Endothelial cell of umbilical vein (primary cell): ENCODE results near the gene CYP46A1. TPM values are rescaled to one million over a fixed set of nuclear protein-coding genes. Genes with fewer than 3 reads are reported as not detected.

ENCODE experiments used
- BruUV-seq: library from RNA; stranded (reverse); fragments of 400-500 nt; replicated peaks from 2 replicates; lab custom pipeline; 2021; lab: Mats Ljungman, UMichigan
- CTCF ChIA-PET: fragments of 300-600, 350-600 bp; sonication (Branson Sonifier 250); formaldehyde crosslinking; loops from one replicate; lab custom pipeline; 2021; ENCODE audit warnings: antibody characterized with exemption, inconsistent platforms; lab: Charles Lee
- POLR2A ChIA-PET: fragments of 300-600, 350-600 bp; sonication (Branson Sonifier 250); formaldehyde crosslinking; loops from one replicate; lab custom pipeline; 2021; ENCODE audit warnings: antibody characterized with exemption, inconsistent platforms; lab: Charles Lee
- DNase-seq: peaks from one replicate; pipeline ENCODE4 v3.0.0-alpha.2; 2011; ENCODE audit warnings: low read depth, low spot score
- FAIRE-seq: peaks from 2 replicates; lab custom pipeline; 2011; peaks lifted over from hg19 to GRCh38; lab: Jason Lieb, UNC
- H2AFZ ChIP-seq: 2 replicates; pipeline ENCODE4 v1.6.0; 2012; ENCODE audit warnings: low read depth, low read length, control low read depth, inconsistent platforms
- H3K27ac ChIP-seq: 2 replicates; pipeline ENCODE4 v1.5.1; 2011; ENCODE audit warnings: low read depth, mild to moderate bottlenecking, control low read depth, low read length, moderate library complexity; ENCODE audit not compliant: insufficient read depth
- H3K27me3 ChIP-seq, 2 experiments: 2 replicates each; pipeline versions ENCODE4 v1.6.0 to v1.6.1; 2011; ENCODE audit warnings: low read length in 2 of 2, mixed read lengths in 1 of 2; ENCODE audit not compliant: control insufficient read depth in 2 of 2, insufficient read depth in 2 of 2
- H3K36me3 ChIP-seq, 2 experiments: 2 replicates in 1 of 2; 3 replicates in 1 of 2; pipeline ENCODE4 v1.5.1; 2011; ENCODE audit warnings: low read length in 2 of 2, mild to moderate bottlenecking in 1 of 2, moderate library complexity in 1 of 2; ENCODE audit not compliant: control insufficient read depth in 2 of 2, insufficient read depth in 2 of 2; ENCODE audit errors: extremely low read depth in 1 of 2
- H3K4me1 ChIP-seq: 3 replicates; pipeline ENCODE4 v1.5.1; 2011; ENCODE audit warnings: mild to moderate bottlenecking, low read length; ENCODE audit not compliant: control insufficient read depth, insufficient read depth; ENCODE audit errors: extremely low read depth
- H3K4me2 ChIP-seq: 2 replicates; pipeline ENCODE4 v1.6.1; 2011; ENCODE audit warnings: low read length, control low read depth, mixed read lengths; ENCODE audit not compliant: insufficient read depth
- H3K4me3 ChIP-seq, 3 experiments: fragments of 200-600 bp in 1 of 3; sonication (generic), shearing (Covaris generic) in 1 of 3; replicated peaks in 1 of 3; 2 replicates each; pipeline ENCODE4 v1.5.1; 2011 to 2016; ENCODE audit warnings: control low read depth in 3 of 3, low read length in 3 of 3, mild to moderate bottlenecking in 2 of 3, inconsistent platforms in 1 of 3, low read depth in 1 of 3, moderate library complexity in 1 of 3; ENCODE audit not compliant: insufficient read depth in 1 of 3
- H3K79me2 ChIP-seq: 2 replicates; pipeline ENCODE4 v1.6.0; 2012; ENCODE audit warnings: low read length, inconsistent platforms; ENCODE audit not compliant: control insufficient read depth, insufficient read depth
- H3K9ac ChIP-seq: replicated peaks from 2 replicates; pipeline ENCODE3; 2011; ENCODE audit warnings: low read length, control low read depth; ENCODE audit not compliant: insufficient read depth; ENCODE audit errors: extremely low read depth
- H3K9me1 ChIP-seq: replicated peaks from 3 replicates; pipeline ENCODE4 v1.6.0; 2011; ENCODE audit warnings: mild to moderate bottlenecking, low read length; ENCODE audit not compliant: control insufficient read depth, insufficient read depth; ENCODE audit errors: extremely low read depth
- H3K9me3 ChIP-seq: replicated peaks from 2 replicates; pipeline ENCODE4 v1.5.1; 2012; ENCODE audit warnings: low read length, inconsistent platforms; ENCODE audit not compliant: control insufficient read depth, insufficient read depth
- H4K20me1 ChIP-seq: replicated peaks from 2 replicates; pipeline ENCODE3; 2011; ENCODE audit warnings: mild to moderate bottlenecking, low read length; ENCODE audit not compliant: control insufficient read depth, insufficient read depth; ENCODE audit errors: extremely low read depth
- EZH2 ChIP-seq: IDR thresholded peaks from 2 replicates; pipeline ENCODE4 v1.6.1; 2012; ENCODE audit warnings: borderline replicate concordance, low read depth, mild to moderate bottlenecking, moderate library complexity, low read length, inconsistent platforms; ENCODE audit not compliant: severe bottlenecking
- FOS ChIP-seq: IDR thresholded peaks from 2 replicates; pipeline ENCODE4 v1.6.1; 2011; ENCODE audit warnings: mild to moderate bottlenecking, low read length, moderate library complexity, borderline replicate concordance; ENCODE audit not compliant: insufficient read depth
- GATA2 ChIP-seq: IDR thresholded peaks from 2 replicates; pipeline ENCODE4 v1.7.0; 2011; ENCODE audit warnings: low read depth, mild to moderate bottlenecking, moderate library complexity, mixed read lengths, low read length; ENCODE audit not compliant: insufficient read length, insufficient read depth
- JUN ChIP-seq: IDR thresholded peaks from 2 replicates; pipeline ENCODE4 v1.6.1; 2011; ENCODE audit warnings: borderline replicate concordance, low read depth; ENCODE audit not compliant: insufficient read length, insufficient read depth
- MYC ChIP-seq: IDR thresholded peaks from one replicate; pipeline ENCODE4 v1.6.1; 2011; ENCODE audit warnings: mild to moderate bottlenecking, low read depth, low read length
- POLR2A ChIP-seq: IDR thresholded peaks from 2 replicates; pipeline ENCODE4 v1.6.1; 2012; ENCODE audit warnings: low read depth, mild to moderate bottlenecking, control low read depth, low read length
- POLR2AphosphoS5 ChIP-seq: IDR thresholded peaks from 2 replicates; pipeline ENCODE4 v1.6.1; 2012; ENCODE audit warnings: low read depth, mild to moderate bottlenecking, control low read depth, low read length, moderate library complexity; ENCODE audit not compliant: insufficient read depth
- dilution Hi-C: fragments of 300-500 bp; cut with MboI; formaldehyde crosslinking; loops from one replicate; pipeline ENCODE4 v1.15.0; 2019; ENCODE audit warnings: low sequenced_read_pairs; ENCODE audit not compliant: extremely low pct_ligation_motif_present
- intact Hi-C: fragments of 100-400 bp; cut with micrococcal nuclease; formaldehyde crosslinking; loops from one replicate; pipeline ENCODE4 v1.10.0; 2022
- polyA plus RNA-seq, 4 experiments: library from polyadenylated mRNA; depleted of rRNA in 3 of 4; stranded (reverse) in 3 of 4; unstranded in 1 of 4; fragments of >200 nt; gene quantifications; 2 replicates each; pipeline versions ENCODE4 v1.2.1 to v1.2.3, GENCODE V29; 2011 to 2012; ENCODE audit warnings: missing spikeins in 1 of 4
- total RNA-seq: library from RNA; stranded (reverse); gene quantifications from 2 replicates; pipeline ENCODE4 v1.2.3, GENCODE V29; 2021
- TF ChIP-seq, protein P1 (sequence below), 2 donors: IDR thresholded peaks; 1 replicate in 1 of 2; 2 replicates in 1 of 2; pipeline ENCODE4 v1.5.1; 2011; ENCODE audit warnings: low read length in 2 of 2, mild to moderate bottlenecking in 2 of 2, moderate library complexity in 2 of 2, control low read depth in 1 of 2, inconsistent platforms in 1 of 2, low read depth in 1 of 2; ENCODE audit not compliant: insufficient read depth in 1 of 2; ENCODE audit errors: extremely low read depth in 1 of 2
- TF ChIP-seq, protein P2 (sequence below): IDR thresholded peaks from 2 replicates; pipeline ENCODE4 v1.6.1; 2011; ENCODE audit not compliant: insufficient read depth, insufficient read length

Gene CYP46A1
- total and polyA plus RNA-seq, 2 donors (not counting 3 experiments of a cell fraction or from before 2014, with no cell fraction given): 0.03 to 0.24 TPM

DNA sequence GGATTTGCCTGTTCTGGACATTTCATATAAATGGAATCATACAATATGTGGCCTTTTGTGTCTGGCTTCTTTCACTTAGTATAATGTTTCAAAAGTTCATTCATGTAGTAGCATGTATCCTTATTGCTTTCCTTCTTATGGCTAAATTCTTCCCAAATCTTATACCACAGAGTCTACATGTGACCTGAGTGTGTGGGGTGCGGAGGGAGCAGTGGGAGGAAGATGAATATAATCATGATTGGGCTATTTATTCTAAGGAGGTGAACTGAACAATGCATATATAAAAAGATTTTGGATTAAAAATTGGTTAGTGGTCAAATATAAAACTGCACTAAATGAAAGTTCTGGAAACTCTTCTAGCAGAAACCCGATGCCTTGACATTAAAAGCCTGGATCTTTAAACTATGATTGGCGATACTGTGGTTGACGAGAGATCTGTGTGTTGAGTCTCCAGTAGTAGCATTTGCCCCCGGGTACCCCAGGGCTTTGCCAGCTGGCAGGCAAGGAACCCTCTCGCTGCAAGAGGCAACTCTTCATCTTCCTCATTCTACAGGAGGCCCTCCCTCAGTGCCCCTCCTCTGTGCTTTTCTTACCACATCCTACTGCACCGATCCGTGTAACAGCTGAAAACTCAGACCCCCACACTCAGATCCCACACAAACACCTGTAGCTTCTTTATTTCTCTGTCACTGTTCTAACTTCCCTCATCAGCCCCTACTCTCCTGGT, 2.6 kb downstream of the CYP46A1 start:
- Histone ChIP-seq H3K4me1 (peaks cover 8% of the 10 kb centered on the region), H3K27me3 (peaks cover 7 to 22% of the 10 kb centered on the region in 2 experiments), H3K4me3 (no peak overlapping the region), H2AFZ (no peak overlapping the region), H3K79me2 (no peaks in the 10 kb centered on the region), H3K9ac (no peak overlapping the region), H3K9me1 (no peaks in the 10 kb centered on the region), H3K27ac (no peak overlapping the region), H3K36me3 (no peaks in the 10 kb centered on the region), H3K9me3 (no peaks in the 10 kb centered on the region), H3K4me2 (no peak overlapping the region), H4K20me1 (no peaks in the 10 kb centered on the region)
- DNase-seq (no peak), FAIRE-seq (peak; percentile 8)
- BruUV-seq: no TSS peak
- TF ChIP-seq EZH2: no peak
- no peak for TF ChIP-seq MYC
- TF ChIP-seq, protein P1, sequence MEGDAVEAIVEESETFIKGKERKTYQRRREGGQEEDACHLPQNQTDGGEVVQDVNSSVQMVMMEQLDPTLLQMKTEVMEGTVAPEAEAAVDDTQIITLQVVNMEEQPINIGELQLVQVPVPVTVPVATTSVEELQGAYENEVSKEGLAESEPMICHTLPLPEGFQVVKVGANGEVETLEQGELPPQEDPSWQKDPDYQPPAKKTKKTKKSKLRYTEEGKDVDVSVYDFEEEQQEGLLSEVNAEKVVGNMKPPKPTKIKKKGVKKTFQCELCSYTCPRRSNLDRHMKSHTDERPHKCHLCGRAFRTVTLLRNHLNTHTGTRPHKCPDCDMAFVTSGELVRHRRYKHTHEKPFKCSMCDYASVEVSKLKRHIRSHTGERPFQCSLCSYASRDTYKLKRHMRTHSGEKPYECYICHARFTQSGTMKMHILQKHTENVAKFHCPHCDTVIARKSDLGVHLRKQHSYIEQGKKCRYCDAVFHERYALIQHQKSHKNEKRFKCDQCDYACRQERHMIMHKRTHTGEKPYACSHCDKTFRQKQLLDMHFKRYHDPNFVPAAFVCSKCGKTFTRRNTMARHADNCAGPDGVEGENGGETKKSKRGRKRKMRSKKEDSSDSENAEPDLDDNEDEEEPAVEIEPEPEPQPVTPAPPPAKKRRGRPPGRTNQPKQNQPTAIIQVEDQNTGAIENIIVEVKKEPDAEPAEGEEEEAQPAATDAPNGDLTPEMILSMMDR (IDR thresholded peaks at IDR 0.05; ENCODE audit: extremely low read depth in 1 of 2, insufficient read depth in 1 of 2, low read depth in 1 of 2, low read length in 2 of 2): no peak
- TF ChIP-seq POLR2AphosphoS5: no peak
- TF ChIP-seq JUN: no peak
- TF ChIP-seq, protein P2, sequence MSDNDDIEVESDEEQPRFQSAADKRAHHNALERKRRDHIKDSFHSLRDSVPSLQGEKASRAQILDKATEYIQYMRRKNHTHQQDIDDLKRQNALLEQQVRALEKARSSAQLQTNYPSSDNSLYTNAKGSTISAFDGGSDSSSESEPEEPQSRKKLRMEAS: no peak
- no peak for TF ChIP-seq GATA2
- no peak for TF ChIP-seq FOS
- no peak for TF ChIP-seq POLR2A
- ChIA-PET POLR2A (no interaction called here), CTCF (interaction anchor here (0.8 to 0.9 kb wide), 3 partner anchors 10 to 32 kb away, joined by 3 read pairs; no protein-coding TSS in a partner anchor)
- intact Hi-C loops (no loop called here), dilution Hi-C loops (no loop called here)
